Smooth muscle cell (in vitro differentiated cells): Measurements from ENCODE around the gene PPIP5K1. TPM values are rescaled to one million over a fixed set of nuclear protein-coding genes. Genes with fewer than 3 reads are reported as not detected.

Source experiments
- DNase-seq: peaks from one replicate; lab custom pipeline; 2025; ENCODE audit not compliant: unreplicated experiment; lab: John Stamatoyannopoulos, UW
- H2AFZ ChIP-seq: fragments of 200-600 bp; sonication (generic); 2 replicates; pipeline ENCODE4 v1.6.0; 2016; ENCODE audit warnings: antibody characterized with exemption, low read depth, mild to moderate bottlenecking
- H3F3A ChIP-seq: fragments of 200-600 bp; sonication (generic); 2 replicates; pipeline ENCODE4 v1.6.0; 2017; ENCODE audit warnings: antibody characterized with exemption, low read depth
- H3K27ac ChIP-seq: fragments of 200-600 bp; sonication (generic); 2 replicates; pipeline ENCODE4 v1.5.1; 2016; ENCODE audit warnings: low read depth, mild to moderate bottlenecking
- H3K27me3 ChIP-seq: fragments of 200-600 bp; sonication (generic); 2 replicates; pipeline ENCODE4 v1.6.1; 2016; ENCODE audit warnings: low read depth, mild to moderate bottlenecking
- H3K36me3 ChIP-seq: fragments of 200-600 bp; sonication (generic); 2 replicates; pipeline ENCODE4 v1.5.1; 2016; ENCODE audit warnings: low read depth
- H3K4me1 ChIP-seq: fragments of 200-600 bp; sonication (generic); 2 replicates; pipeline ENCODE4 v1.5.1; 2016; ENCODE audit warnings: low read depth
- H3K4me2 ChIP-seq: fragments of 200-600 bp; sonication (generic); 2 replicates; pipeline ENCODE4 v1.6.0; 2016; ENCODE audit warnings: mild to moderate bottlenecking
- H3K4me3 ChIP-seq: fragments of 200-600 bp; sonication (generic); 2 replicates; pipeline ENCODE4 v1.5.1; 2016; ENCODE audit warnings: mild to moderate bottlenecking
- H3K79me2 ChIP-seq: fragments of 200-600 bp; sonication (generic); 2 replicates; pipeline ENCODE4 v1.6.0; 2016; ENCODE audit warnings: low read depth, mild to moderate bottlenecking
- H3K9ac ChIP-seq: fragments of 200-600 bp; sonication (generic); 2 replicates; pipeline ENCODE4 v1.6.0; 2016; ENCODE audit warnings: low read depth
- H3K9me3 ChIP-seq: fragments of 200-600 bp; sonication (generic); replicated peaks from 2 replicates; pipeline ENCODE4 v1.5.1; 2016; ENCODE audit warnings: low read depth
- H4K20me1 ChIP-seq: fragments of 200-600 bp; sonication (generic); 2 replicates; pipeline ENCODE4 v1.6.0; 2016; ENCODE audit warnings: low read depth
- CTCF ChIP-seq: fragments of 200-600 bp; sonication (generic); IDR thresholded peaks from 2 replicates; pipeline ENCODE4 v1.5.1; 2017; ENCODE audit warnings: borderline replicate concordance, mild to moderate bottlenecking, antibody characterized with exemption; ENCODE audit not compliant: insufficient read depth, poor library complexity, severe bottlenecking
- WGBS: methylation state at CpG from one replicate; pipeline ENCODE4 v1.1.7; 2016; ENCODE audit warnings: low lambda C conversion rate; 5-methylcytosine and 5-hydroxymethylcytosine counted together
- polyA plus RNA-seq: library from polyadenylated mRNA; unstranded; fragments of >200 nt; fragmentation: Nextera tagmentation; extraction: Ambion mirVana; gene quantifications from 2 replicates; pipeline ENCODE4 v1.2.1, GENCODE V29; 2016
- total RNA-seq: library from RNA; depleted of rRNA; stranded (reverse); fragments of >200 nt; gene quantifications from 2 replicates; pipeline ENCODE4 v1.2.3, GENCODE V29; 2014

The PPIP5K1 gene
- total and polyA plus RNA-seq, 2 experiments from 2014 or later, result 4.8 to 14.5 TPM

- Histone ChIP-seq H3K27ac (no peak overlapping the region), H3K4me3 (no peak overlapping the region), H3K36me3 (no peaks in the 10 kb centered on the region), H3K9me3 (no peaks in the 10 kb centered on the region), H3K79me2 (no peaks in the 10 kb centered on the region), H3F3A (no peaks in the 10 kb centered on the region), H3K9ac (no peak overlapping the region), H2AFZ (no peak overlapping the region), H3K4me2 (no peak overlapping the region), H3K4me1 (peaks cover 8% of the 10 kb centered on the region), H4K20me1 (peaks cover 7% of the 10 kb centered on the region), H3K27me3 (no peaks in the 10 kb centered on the region)
- no peak for TF ChIP-seq CTCF
- WGBS, result 94% methylated on average over 12 of the region's 12 CpGs
- no peak for DNase-seq
Observed at GRCh38 chr15:43527802-43528541, 62.0 kb downstream of the PPIP5K1 start.

DNA sequence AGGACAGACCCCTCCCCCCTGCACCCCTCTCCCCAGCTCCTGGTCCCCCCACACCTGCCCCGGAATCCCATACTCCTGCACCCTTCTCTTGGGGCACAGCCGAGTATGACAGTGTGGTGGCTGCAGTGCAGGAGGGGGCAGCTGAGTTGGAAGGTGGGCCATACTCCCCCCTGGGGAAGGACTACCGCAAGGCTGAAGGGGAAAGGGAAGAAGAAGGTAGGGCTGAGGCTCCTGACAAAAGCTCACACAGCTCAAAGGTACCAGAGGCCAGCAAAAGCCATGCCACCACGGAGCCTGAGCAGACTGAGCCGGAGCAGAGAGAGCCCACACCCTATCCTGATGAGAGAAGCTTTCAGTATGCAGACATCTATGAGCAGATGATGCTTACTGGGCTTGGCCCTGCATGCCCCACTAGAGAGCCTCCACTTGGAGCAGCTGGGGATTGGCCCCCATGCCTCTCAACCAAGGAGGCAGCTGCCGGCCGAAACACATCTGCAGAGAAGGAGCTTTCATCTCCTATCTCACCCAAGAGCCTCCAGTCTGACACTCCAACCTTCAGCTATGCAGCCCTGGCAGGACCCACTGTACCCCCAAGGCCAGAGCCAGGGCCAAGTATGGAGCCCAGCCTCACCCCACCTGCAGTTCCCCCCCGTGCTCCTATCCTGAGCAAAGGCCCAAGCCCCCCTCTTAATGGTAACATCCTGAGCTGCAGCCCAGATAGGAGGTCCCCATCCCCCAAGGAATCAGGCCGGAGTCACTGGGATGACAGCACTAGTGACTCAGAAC, 62.8 kb downstream of the PPIP5K1 start:
- Histone ChIP-seq H3K27me3 (no peaks in the 10 kb centered on the region), H3K4me1 (peaks cover 8% of the 10 kb centered on the region), H3K4me2 (no peak overlapping the region), H3K4me3 (no peak overlapping the region), H3K36me3 (peaks cover 1% of the 10 kb centered on the region), H2AFZ (no peak overlapping the region), H3K9ac (no peak overlapping the region), H4K20me1 (peaks cover 7% of the 10 kb centered on the region), H3K27ac (no peak overlapping the region), H3K9me3 (no peaks in the 10 kb centered on the region), H3F3A (no peaks in the 10 kb centered on the region), H3K79me2 (no peaks in the 10 kb centered on the region)
- 91% methylated on average over 9 of the region's 9 CpGs for WGBS
- no peak for TF ChIP-seq CTCF
- DNase-seq, result no peak

GRCh38 chr15:43526261-43526930, 63.6 kb downstream of the PPIP5K1 start:
- Histone ChIP-seq H3K9ac (no peak overlapping the region), H4K20me1 (peaks cover 7% of the 10 kb centered on the region), H3K4me1 (peaks cover 6% of the 10 kb centered on the region), H3K79me2 (no peaks in the 10 kb centered on the region), H3K9me3 (no peaks in the 10 kb centered on the region), H3F3A (no peaks in the 10 kb centered on the region), H3K27ac (no peak overlapping the region), H3K4me3 (no peak overlapping the region), H3K4me2 (no peak overlapping the region), H3K27me3 (no peaks in the 10 kb centered on the region), H2AFZ (no peak overlapping the region), H3K36me3 (peaks cover 5% of the 10 kb centered on the region)
- no peak for TF ChIP-seq CTCF
- WGBS, result 86% methylated on average over 11 of the region's 11 CpGs
- DNase-seq, result no peak
